CD1c-positive myeloid dendritic cell (primary cell): Measurements from ENCODE around the gene SCD5.

Experiments used
- DNase-seq: peaks from one replicate; pipeline ENCODE4 v3.0.0-alpha.2; 2016; ENCODE audit errors: extremely low spot score

The SCD5 gene

GRCh38 chr4:82726596-82726995, 72.0 kb downstream of the SCD5 start:
- no peak for DNase-seq

DNA sequence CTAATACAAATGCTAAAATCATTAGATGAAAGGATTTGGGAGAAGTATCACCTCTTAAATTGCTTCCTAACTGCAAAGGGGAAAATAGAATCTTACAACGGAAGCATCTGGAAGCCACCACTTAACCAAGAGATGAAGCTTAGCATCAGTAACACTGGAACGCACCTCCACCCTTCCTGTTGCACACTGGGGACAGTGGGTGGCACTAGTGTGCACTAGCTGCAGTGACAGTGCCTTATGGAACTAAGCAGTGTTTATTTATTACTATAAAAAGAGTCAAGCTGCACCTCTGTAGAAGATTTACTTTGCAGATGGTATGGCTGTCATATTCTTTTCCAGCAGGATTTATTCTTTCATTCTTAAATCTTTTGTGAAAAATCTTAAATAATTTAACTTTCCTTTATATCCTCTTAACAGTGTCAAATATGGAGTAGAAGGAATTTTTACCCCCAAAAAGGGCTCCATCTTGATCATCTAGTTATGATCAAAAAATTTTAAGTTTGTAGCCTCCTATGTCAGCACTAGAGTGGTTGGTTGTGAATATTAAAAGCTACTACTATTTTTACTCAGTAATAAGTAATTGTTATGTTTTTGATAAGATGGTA, 76.7 kb downstream of the SCD5 start:
- peak; percentile 10 for DNase-seq

DNA sequence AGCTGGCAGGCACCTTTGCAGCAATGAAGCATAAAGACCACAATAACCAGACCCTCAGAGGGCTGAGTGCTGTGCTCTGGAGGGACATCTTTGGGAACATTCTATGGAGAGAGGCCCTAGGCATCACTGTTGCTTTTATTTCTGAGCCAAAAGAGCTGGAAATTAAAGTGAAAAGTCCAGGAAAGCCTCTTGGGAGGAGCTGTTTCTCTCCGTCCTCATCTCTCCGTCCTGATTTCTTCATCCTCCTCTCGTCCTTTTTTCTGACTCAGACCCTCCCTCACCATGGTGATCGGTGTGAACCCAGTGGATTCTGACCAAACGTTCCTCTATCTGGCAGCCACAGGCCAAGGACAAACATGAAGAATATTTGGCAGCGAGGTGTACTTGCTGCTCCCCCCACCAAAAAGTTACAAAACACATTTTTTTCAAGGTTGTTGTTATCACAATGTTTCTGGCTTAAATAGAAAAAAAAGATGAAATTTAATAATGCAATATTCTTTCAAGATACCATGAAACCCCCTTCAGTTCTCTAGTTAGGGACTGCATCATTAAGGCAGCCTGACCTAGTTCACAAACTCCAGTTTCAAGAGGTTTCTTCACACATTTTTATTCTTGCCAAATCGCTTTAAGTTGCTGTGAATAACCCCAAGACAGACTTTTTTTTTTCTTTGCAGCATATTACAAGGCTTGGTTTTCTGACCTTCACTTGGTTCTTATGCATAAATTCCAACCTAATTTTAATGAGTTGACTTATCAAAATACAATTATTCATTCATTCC, 80.2 kb downstream of the SCD5 start:
- no peak for DNase-seq

- DNase-seq: no peak
Measured at GRCh38 chr4:82715731-82716617, 82.6 kb downstream of the SCD5 start.

GRCh38 chr4:82713856-82714255, 84.7 kb downstream of the SCD5 start:
- no peak for DNase-seq

GRCh38 chr4:82712561-82712960, 86.0 kb downstream of the SCD5 start:
- no peak for DNase-seq

GRCh38 chr4:82711158-82711785, 87.3 kb downstream of the SCD5 start:
- DNase-seq: no peak

DNA sequence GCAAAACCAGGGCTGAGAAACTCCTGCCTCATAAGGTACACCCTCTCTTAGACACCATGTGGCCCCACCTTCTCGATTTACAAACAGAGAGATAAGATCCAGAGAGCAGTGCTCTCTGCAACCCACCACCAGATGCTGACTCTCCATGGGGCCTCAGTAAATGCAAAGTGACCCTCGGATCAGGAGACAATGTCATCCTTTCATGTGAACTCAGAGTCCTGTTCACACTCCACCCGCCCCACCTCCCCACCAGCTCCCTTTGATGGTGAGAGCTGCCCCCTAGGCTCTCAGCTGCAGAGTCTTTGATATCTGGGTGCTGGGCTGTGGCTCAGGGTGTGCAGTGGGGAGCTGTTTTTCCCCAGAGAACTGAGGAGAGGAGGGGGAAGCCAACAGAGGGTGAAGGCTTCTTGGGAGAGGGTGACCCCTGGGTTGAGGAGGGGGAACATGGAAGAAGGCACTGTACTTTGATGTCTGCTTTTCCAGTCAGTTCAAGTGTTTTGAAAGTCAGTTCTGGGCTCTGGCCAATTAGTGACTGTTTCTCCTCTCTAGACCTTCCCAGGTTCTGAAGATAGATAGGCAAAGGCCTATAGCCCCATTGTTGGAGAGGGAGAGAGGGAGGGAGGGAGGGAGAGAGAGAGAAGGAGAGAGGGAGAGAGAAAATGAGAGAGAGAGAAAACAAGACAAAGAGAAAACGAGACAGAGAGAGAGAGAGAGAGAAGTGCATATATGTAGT, 88.2 kb downstream of the SCD5 start:
- no peak for DNase-seq

DNA sequence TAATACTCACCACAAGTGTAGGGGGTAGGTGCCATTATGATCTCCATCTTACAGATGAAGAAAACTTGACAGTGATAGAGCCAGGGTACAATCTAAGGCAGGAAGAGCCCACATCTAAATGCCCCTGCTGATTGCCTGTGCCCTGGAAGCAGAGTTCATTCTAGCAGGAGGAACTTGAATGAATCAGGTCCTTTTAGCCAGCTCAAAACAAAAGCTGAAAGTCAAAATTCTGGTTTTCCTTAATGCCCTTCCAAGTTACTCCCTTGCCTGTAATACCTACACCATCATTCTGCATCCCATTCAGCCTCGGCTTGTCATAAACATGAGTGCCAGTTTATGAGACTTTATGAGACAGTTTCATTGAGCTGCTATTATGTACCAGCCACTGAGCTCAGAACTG, 89.6 kb downstream of the SCD5 start:
- DNase-seq: no peak

DNA sequence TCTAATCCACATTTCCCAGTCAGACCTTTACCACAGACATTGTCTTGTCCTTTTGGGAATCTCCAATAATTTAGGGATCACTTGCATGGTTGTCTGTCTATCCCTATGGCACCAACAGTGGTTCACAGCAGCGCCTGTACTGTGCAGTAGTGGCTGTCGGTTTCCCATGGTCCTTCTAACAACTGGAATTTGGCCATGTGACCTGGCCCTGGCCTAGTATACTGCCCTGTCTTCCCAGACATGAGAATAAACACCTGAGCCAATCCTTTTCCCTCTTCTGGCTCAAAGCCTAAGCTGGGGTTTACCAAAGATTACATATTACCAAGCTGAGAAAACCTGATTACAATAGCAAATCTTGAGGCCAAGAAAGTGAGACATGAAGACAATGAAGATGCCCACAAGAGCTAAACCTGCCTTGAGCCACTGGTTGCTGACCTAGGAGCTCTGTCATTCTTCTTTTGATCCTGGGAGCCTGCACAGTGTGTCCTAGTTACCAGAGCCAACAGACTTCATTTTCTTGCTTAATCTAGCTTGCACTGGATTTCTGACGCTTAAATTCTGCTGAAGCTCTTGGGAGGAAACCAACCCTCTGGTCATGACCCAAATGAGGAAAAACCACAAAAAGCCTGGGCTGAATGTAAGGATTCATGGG, 92.1 kb downstream of the SCD5 start:
- no peak for DNase-seq

- DNase-seq: no peak
Measured at GRCh38 chr4:82705928-82706300, 92.7 kb downstream of the SCD5 start.

GRCh38 chr4:82705169-82705927, 93.2 kb downstream of the SCD5 start:
- no peak for DNase-seq

DNA sequence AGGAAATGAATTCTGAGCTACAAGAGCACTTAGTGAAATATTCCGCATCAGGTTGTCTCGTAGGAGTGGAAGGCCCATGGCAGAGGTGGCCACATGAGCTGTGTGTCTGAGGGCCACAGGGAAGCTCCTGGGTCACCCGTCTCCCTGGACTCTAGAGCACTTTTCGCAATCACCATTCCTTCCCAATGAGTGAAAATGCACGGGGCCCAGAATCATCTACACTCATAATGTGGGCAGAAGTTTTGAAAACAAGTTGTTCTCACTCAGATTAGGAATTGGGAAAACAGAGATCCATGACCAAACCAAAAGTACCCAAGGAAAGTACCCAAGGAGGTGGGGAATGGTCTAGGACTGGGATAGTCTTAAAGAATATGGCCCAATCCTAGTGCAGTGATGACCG, 94.4 kb downstream of the SCD5 start:
- no peak for DNase-seq

- DNase-seq: no peak
Measured at GRCh38 chr4:82698412-82698811, 100.2 kb downstream of the SCD5 start.

DNA sequence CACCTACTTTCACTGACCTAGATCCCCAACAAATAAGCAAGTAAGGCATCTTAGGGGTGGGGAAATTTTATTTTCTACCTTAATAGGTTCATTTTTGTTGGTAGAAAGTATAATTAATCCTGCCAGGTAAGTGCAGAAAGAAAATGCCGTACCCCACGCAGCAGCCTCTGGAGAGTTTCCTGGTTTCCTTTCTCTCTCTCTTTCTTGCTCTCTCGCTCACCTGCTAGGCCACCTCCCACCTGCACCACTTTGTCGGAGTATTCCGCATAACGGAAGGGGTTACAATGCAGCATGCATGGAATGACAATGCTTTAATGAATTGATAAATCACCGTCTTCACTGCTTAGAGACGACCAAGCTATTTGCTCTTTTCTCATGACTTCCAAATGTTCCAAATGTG, 101.0 kb downstream of the SCD5 start:
- no peak for DNase-seq

DNA sequence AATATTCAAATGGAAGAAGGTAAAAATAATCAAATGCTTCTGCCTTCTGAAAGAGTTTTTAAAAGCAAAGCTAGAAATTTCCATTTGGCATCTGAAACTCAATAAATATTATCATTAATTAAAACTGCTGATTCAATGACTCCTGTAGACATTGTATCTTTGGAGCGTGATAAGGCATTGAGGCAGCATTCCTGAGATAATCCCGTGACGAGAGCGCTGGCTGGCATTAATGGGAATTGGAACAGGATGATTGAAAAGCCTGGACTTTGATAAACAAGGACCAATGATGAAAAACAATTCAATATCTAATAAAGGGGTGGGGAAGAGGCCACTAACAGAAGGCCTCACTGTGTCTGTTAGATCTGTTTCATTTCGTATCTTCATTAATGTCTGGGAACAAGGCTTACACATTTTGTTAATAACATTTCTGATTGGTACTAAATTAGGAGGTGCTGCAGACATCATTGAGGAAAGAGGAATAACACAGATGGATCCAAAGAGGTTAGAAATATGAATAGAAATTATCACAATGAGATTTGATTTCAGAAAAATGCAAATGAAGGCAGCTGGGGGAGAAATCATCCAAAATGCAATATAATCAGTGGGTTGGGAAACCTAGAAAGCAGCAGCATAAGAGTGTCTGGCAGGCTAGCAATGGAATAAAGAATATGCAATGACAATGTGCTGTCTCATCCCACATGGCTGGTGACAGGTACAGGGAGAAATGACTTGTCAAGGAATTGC, 102.3 kb downstream of the SCD5 start:
- DNase-seq: no peak

GRCh38 chr4:82694892-82695291, 103.7 kb downstream of the SCD5 start:
- DNase-seq: no peak

DNA sequence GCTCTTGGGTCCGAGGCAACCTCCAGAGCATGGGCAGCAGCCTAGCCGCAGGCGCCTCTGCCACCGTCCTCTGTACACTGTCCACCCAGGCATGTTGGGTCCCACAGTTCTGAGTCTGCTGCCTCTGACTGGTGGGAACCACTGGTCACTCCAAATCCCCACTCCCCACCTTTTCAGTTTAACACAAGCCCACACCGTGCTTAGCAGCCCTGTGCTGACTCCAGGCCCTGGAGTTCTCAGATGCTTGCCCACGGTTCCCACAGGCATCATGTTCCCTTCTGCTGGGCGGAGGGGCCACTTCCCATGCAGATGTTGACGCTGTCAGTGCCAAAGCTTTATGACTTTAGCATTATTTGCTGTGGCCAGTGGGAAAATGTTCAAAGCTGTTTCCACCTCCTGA, 104.5 kb downstream of the SCD5 start:
- DNase-seq: no peak

DNA sequence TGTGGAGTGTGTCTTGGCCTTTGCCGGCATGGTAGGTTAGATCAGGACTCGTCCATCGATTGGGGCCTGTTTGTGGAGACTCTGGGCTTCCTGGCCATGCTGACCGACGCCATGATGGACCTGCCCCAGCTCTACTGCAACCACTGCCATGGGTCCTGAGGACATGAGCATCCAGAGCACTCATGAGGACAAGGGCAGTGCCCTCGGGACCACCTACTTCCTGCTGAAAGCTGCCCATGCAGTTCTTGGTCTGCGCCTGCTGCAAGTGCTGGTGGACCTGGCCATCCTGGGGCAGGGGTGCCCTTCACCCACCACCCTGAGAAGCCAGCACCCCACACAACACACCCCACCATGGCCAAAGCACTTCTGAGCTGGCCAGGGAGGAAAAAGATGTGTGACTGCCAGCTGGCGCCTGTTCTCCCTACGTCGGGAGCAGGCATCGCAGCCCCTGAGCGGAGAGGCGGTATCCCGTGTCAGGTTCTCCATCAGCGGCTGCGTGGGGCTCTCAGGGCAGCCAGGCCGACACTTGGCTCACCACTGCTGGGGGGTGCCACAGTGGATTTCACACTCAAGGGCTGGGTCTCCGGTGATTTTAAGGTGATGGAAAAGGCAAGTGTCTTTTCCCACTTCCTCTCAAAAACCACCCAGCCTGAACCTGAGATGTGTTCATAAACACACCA, 106.4 kb downstream of the SCD5 start:
- DNase-seq: no peak
